ENCODE measurements around the gene CELF5. TPM values are rescaled to one million over a fixed set of nuclear protein-coding genes. Genes with fewer than 3 reads are reported as not detected.

CELF5 gene
- total and polyA plus RNA-seq, 9 of the 15 experiments (the other 6 are each of a cell fraction or from before 2014, with no cell fraction given): 0.01 to 0.56 (median 0.22) TPM

GRCh38 chr19:3178377-3178972, 46.0 kb upstream of the CELF5 start, which contains the start of gene S1PR4:
TSS of gene S1PR4 (plus strand) at chr19:3178769. CDS start at chr19:3178793, 24 bp downstream.
- no peak for TF ChIP-seq GABPB2 (CRISPR knock-in tag; conservative IDR thresholded peaks at IDR 0.05)
- TF ChIP-seq FIP1L1 (IDR thresholded peaks at IDR 0.05; ENCODE audit: low read depth, low read length, poor library complexity, severe bottlenecking): no peak
- TF ChIP-seq XRCC3 (IDR thresholded peaks at IDR 0.05): no peak
- no peak for TF ChIP-seq MNT (conservative IDR thresholded peaks at IDR 0.05)
- TF ChIP-seq NR1H2 (CRISPR knock-in tag; IDR thresholded peaks at IDR 0.05): no peak
- TF ChIP-seq PPARD (CRISPR knock-in tag; IDR thresholded peaks at IDR 0.05): no peak
- TF ChIP-seq NBN (IDR thresholded peaks at IDR 0.05; ENCODE audit: low read depth): no peak
- no peak for TF ChIP-seq ZC3H11A (IDR thresholded peaks at IDR 0.05; ENCODE audit: low read depth, low read length)
- no peak for TF ChIP-seq RCOR1 (IDR thresholded peaks at IDR 0.05; ENCODE audit: borderline replicate concordance in 1 of 2, low read depth in 2 of 2, low read length in 2 of 2)
- TF ChIP-seq, protein P1, sequence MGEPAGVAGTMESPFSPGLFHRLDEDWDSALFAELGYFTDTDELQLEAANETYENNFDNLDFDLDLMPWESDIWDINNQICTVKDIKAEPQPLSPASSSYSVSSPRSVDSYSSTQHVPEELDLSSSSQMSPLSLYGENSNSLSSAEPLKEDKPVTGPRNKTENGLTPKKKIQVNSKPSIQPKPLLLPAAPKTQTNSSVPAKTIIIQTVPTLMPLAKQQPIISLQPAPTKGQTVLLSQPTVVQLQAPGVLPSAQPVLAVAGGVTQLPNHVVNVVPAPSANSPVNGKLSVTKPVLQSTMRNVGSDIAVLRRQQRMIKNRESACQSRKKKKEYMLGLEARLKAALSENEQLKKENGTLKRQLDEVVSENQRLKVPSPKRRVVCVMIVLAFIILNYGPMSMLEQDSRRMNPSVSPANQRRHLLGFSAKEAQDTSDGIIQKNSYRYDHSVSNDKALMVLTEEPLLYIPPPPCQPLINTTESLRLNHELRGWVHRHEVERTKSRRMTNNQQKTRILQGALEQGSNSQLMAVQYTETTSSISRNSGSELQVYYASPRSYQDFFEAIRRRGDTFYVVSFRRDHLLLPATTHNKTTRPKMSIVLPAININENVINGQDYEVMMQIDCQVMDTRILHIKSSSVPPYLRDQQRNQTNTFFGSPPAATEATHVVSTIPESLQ (CRISPR knock-in tag; IDR thresholded peaks at IDR 0.05): no peak
- TF ChIP-seq ZNF780A (CRISPR knock-in tag; IDR thresholded peaks at IDR 0.05): no peak
- TF ChIP-seq FOXJ3 (CRISPR knock-in tag; IDR thresholded peaks at IDR 0.05): no peak
- no peak for TF ChIP-seq ZNF584 (CRISPR knock-in tag; IDR thresholded peaks at IDR 0.05; ENCODE audit: low read depth)
- TF ChIP-seq IRF2 (CRISPR knock-in tag; IDR thresholded peaks at IDR 0.05): no peak
- TF ChIP-seq ZNF511 (CRISPR knock-in tag; IDR thresholded peaks at IDR 0.05): no peak
- TF ChIP-seq ZNF57 (CRISPR knock-in tag; IDR thresholded peaks at IDR 0.05): no peak
- TF ChIP-seq TCF3 (CRISPR knock-in tag; IDR thresholded peaks at IDR 0.05): no peak
- no peak for TF ChIP-seq ZNF644 (tag; IDR thresholded peaks at IDR 0.05; ENCODE audit: low read depth)
- no peak for TF ChIP-seq NELFE (IDR thresholded peaks at IDR 0.05; ENCODE audit: insufficient read depth, insufficient read length)
- Histone ChIP-seq H3K9me1 (ENCODE audit: control insufficient read depth, insufficient read depth, low read length) (no peaks in the 10 kb centered on the region), H3K4me2 (ENCODE audit: insufficient read depth, low read length) (no peak within 1 kb of the TSS), H3K79me2 (ENCODE audit: control insufficient read depth, insufficient read depth, low read length) (no peaks in the 10 kb centered on the region), H3K27me3 (ENCODE audit: control insufficient read depth in 2 of 2, insufficient read depth in 2 of 2, low read length in 2 of 2) (no peaks in the 10 kb centered on the region), H3K9ac (ENCODE audit: insufficient read depth in 1 of 2, low read depth in 2 of 2, low read length in 2 of 2) (no peak within 1 kb of the TSS), H4K20me1 (replicated peaks; ENCODE audit: control insufficient read depth, insufficient read depth, low read length) (no peaks in the 10 kb centered on the region), H2AFZ (ENCODE audit: low read depth, low read length) (no peak within 1 kb of the TSS), H3K4me3 (no peak within 1 kb of the TSS), H3K27ac (ENCODE audit: extremely low read depth, low read depth, low read length) (no peak within 1 kb of the TSS; the same call in 2 of the 3 replicates), H3K9me3 (replicated peaks; ENCODE audit: control insufficient read depth, insufficient read depth, low read depth, low read length) (no peaks in the 10 kb centered on the region), H3K4me1 (replicated peaks in 1 of 2; ENCODE audit: control insufficient read depth in 2 of 2, insufficient read depth in 2 of 2, low read length in 2 of 2) (peaks cover 10 to 41% of the 10 kb centered on the region in 2 experiments; a peak in 4 of 5 replicates), H3K36me3 (ENCODE audit: control insufficient read depth, insufficient read depth, low read length) (no peaks in the 10 kb centered on the region)
- FAIRE-seq (no peak), DNase-seq (ENCODE audit: extremely low read depth in 1 of 4, low spot score in 3 of 4) (no peak), ATAC-seq (no peak)
- 79% methylated on average over 25 of the region's 42 CpGs for WGBS (ENCODE audit: insufficient coverage, low coverage, missing lambda C conversion rate)
- POLR2A ChIA-PET: interaction anchor here (0.6 to 0.7 kb wide), 2 partner anchors 31 to 1805 kb away, joined by 3 read pairs; no protein-coding TSS in a partner anchor
- in situ Hi-C loops (cut with MboI) (no loop called here), intact Hi-C loops (cut with micrococcal nuclease) (no loop called here)
- no TSS peak for BruUV-seq (replicated peaks)
- CTCF ChIA-PET (ENCODE audit: low intra/inter-chr PET ratio): no interaction called here

Data from K562 (cell line).